ENCODE data around the gene TECPR2.

- TF ChIP-seq CTCF (IDR thresholded peaks at IDR 0.05; ENCODE audit: poor library complexity), result no peak
- TF ChIP-seq EZH2 (IDR thresholded peaks at IDR 0.05; ENCODE audit: borderline replicate concordance), result no peak
Observed at GRCh38 chr14:102348376-102348775, 14.4 kb upstream of the TECPR2 start.
